ENCODE data around the gene AKNA.

Gene AKNA

DNA sequence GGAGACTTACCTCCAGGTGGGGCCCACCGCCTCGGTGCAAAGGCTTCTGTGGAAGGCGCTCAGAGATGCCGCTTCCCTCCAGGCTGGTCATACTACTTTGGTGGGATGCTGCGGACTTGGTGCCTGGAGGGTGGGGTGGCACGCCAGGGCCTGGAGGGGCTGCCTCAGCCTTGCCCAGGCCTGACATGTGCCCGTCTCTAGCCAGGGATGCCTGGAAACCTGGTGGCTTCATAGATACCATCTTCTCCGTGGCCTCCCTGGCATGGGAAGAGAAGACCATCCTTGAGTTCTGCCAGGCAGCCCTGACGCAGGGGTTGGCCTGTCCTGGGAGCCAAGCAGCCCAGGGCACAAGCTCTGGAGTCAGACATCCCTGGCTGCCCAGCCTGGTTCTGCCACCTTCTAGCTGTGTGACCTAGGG lies 29.9 kb downstream of the AKNA start:
- TF ChIP-seq POLR2A (IDR thresholded peaks at IDR 0.05; ENCODE audit: low read depth, low read length) (no peak), PAX5 (IDR thresholded peaks at IDR 0.05; ENCODE audit: insufficient read depth, low read length, severe bottlenecking) (no peak), POU2F2 (IDR thresholded peaks at IDR 0.05; ENCODE audit: low read depth, low read length) (no peak), SPI1 (IDR thresholded peaks at IDR 0.05; ENCODE audit: low read depth, low read length) (no peak), TAF1 (IDR thresholded peaks at IDR 0.05; ENCODE audit: low read depth, low read length) (no peak), POLR2AphosphoS5 (IDR thresholded peaks at IDR 0.05; ENCODE audit: low read depth, low read length) (no peak)
- DNase-seq (ENCODE audit: insufficient read length, low spot score) (no peak), FAIRE-seq (no peak)

DNA sequence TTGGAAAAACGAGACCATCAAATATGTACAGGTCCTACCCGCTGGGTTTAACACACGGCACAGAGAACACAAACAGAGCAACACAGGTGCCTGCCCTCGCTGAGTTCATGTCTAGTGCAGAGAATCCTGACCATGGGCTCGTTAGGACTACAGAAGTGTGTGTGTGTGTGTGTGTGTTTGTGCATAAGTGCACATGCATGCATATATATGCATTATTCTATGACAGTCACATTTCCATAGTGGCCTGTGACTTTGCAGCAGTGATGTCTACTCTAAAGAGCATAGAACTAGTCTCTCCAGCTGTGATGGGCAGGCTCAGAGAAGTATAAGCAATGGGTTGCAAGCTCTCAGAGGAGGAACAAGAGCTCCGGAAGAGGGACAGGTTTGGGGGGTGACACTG lies 30.4 kb downstream of the AKNA start:
- DNase-seq (ENCODE audit: insufficient read length, low spot score) (no peak), FAIRE-seq (no peak)
- no peak for TF ChIP-seq PAX5 (IDR thresholded peaks at IDR 0.05; ENCODE audit: insufficient read depth, low read length, severe bottlenecking)
- no peak for TF ChIP-seq POLR2AphosphoS5 (IDR thresholded peaks at IDR 0.05; ENCODE audit: low read depth, low read length)
- TF ChIP-seq TAF1 (IDR thresholded peaks at IDR 0.05; ENCODE audit: low read depth, low read length) = no peak
- no peak for TF ChIP-seq SPI1 (IDR thresholded peaks at IDR 0.05; ENCODE audit: low read depth, low read length)
- no peak for TF ChIP-seq POLR2A (IDR thresholded peaks at IDR 0.05; ENCODE audit: low read depth, low read length)
- TF ChIP-seq POU2F2 (IDR thresholded peaks at IDR 0.05; ENCODE audit: low read depth, low read length) = no peak

DNA sequence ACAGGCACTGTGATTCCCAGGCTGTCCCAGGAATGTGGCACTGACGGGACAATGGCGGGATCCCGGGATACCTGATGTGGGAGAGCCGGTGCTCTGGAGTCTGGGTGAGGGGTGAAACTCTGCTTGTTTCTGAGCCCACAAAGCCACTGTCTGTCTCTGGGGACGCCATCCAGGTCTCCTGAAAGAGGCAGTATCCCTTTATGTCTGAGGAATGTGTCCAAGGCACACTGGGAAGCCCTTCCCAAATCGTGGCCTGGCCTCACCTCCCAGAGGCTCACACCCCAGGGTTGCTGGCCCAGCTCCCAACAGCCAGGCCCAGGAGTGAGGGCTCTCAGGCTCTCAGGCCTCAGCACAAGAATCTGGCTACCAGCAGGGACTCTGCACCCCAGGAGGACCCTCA lies 31.0 kb downstream of the AKNA start:
- no peak for FAIRE-seq
- no peak for TF ChIP-seq TAF1 (IDR thresholded peaks at IDR 0.05; ENCODE audit: low read depth, low read length)
- no peak for TF ChIP-seq POLR2A (IDR thresholded peaks at IDR 0.05; ENCODE audit: low read depth, low read length)
- TF ChIP-seq POU2F2 (IDR thresholded peaks at IDR 0.05; ENCODE audit: low read depth, low read length) = no peak
- no peak for TF ChIP-seq PAX5 (IDR thresholded peaks at IDR 0.05; ENCODE audit: insufficient read depth, low read length, severe bottlenecking)
- no peak for DNase-seq (ENCODE audit: insufficient read length, low spot score)

DNA sequence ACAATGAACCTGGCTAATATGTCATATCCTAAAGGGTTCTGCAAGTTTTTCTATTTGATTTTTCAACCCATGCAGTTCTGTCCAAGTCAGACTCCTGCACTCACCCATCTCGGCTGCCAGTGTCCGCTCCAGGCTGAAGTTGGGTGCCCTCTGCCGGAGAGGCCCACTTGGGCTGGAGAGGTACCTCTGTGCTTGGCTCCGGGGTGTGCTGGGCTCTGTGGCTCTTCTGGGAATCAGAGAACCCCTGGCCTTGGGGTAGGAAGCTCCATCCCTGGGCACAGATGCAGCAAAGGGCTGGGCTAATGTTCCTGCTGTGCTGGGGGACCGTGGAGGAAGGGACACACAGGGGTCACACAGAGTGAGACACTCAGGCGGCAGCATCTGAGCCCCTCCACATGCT lies 32.0 kb downstream of the AKNA start:
- FAIRE-seq (no peak), DNase-seq (ENCODE audit: insufficient read length, low spot score) (no peak)

DNA sequence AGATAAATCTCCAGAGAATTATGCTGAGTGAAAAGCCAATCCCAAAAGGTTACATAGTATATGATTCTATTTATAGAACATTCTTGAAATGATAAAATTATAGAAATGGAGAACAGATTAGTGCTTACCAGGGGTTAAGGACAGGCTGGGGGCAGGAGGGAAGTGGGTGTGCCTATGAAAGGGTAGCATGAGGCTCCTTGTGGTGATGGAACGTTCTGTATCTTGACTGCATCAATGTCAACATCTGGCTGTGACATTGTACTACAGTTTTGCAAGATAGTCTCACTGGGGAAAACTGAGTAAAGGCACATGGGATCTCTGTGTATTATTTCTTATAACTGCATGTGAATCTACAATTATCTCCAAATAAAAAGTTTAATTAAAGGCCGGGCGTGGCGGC lies 35.9 kb downstream of the AKNA start:
- TF ChIP-seq POLR2A (IDR thresholded peaks at IDR 0.05; ENCODE audit: low read depth, low read length) (no peak), SPI1 (IDR thresholded peaks at IDR 0.05; ENCODE audit: low read depth, low read length) (no peak), POLR2AphosphoS5 (IDR thresholded peaks at IDR 0.05; ENCODE audit: low read depth, low read length) (no peak), POU2F2 (IDR thresholded peaks at IDR 0.05; ENCODE audit: low read depth, low read length) (no peak), TAF1 (IDR thresholded peaks at IDR 0.05; ENCODE audit: low read depth, low read length) (no peak), PAX5 (IDR thresholded peaks at IDR 0.05; ENCODE audit: insufficient read depth, low read length, severe bottlenecking) (no peak)
- no peak for DNase-seq (ENCODE audit: insufficient read length, low spot score)
- peak; percentile 23 for FAIRE-seq

More for the DNA sequence above, 32.0 kb downstream of the AKNA start:
- TF ChIP-seq SPI1 (IDR thresholded peaks at IDR 0.05; ENCODE audit: low read depth, low read length) (no peak), TAF1 (IDR thresholded peaks at IDR 0.05; ENCODE audit: low read depth, low read length) (no peak), POU2F2 (IDR thresholded peaks at IDR 0.05; ENCODE audit: low read depth, low read length) (no peak), POLR2AphosphoS5 (IDR thresholded peaks at IDR 0.05; ENCODE audit: low read depth, low read length) (no peak), POLR2A (IDR thresholded peaks at IDR 0.05; ENCODE audit: low read depth, low read length) (no peak), PAX5 (IDR thresholded peaks at IDR 0.05; ENCODE audit: insufficient read depth, low read length, severe bottlenecking) (no peak)

DNA sequence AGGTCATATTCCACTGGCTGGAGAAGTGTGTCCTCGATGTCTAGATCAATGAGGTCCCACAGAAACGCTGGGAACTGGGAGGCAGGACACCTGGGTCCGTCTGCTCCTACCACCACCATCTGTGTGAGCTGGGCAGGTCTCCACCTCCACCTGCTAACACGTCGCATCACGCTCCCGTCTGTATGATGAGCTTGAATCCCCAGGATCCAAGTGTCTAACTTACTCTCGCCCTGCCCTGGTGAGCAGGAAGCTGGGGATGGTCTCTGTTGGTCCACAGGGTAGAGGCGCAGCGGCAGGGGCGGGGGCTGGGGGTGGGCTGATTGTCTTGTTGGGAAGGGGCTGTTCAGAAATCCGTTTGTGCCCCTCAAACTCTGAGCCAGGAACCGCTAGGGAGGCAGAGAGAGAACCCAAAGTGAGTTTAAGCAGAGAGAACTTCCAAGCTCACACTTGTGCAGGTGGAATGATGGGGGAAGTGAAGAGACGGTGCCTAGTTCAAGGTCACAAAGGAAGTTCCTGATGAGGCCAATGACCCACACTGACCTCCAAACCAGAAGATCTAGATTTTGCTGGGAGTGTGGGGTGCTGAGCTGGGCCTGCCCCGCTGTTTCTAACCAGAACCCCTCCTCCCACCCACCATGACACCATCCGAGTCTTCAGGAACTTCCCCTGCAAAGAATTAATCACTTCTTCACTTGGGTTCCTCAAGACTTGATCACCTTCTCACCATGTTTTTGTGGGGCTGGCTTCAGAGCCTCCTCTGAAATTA lies 37.0 kb downstream of the AKNA start:
- TF ChIP-seq POLR2A (IDR thresholded peaks at IDR 0.05; ENCODE audit: low read depth, low read length) (no peak), PAX5 (IDR thresholded peaks at IDR 0.05; ENCODE audit: insufficient read depth, low read length, severe bottlenecking) (no peak), POLR2AphosphoS5 (IDR thresholded peaks at IDR 0.05; ENCODE audit: low read depth, low read length) (no peak), SPI1 (IDR thresholded peaks at IDR 0.05; ENCODE audit: low read depth, low read length) (no peak), TAF1 (IDR thresholded peaks at IDR 0.05; ENCODE audit: low read depth, low read length) (no peak), POU2F2 (IDR thresholded peaks at IDR 0.05; ENCODE audit: low read depth, low read length) (no peak)
- FAIRE-seq (no peak), DNase-seq (ENCODE audit: insufficient read length, low spot score) (no peak)

DNA sequence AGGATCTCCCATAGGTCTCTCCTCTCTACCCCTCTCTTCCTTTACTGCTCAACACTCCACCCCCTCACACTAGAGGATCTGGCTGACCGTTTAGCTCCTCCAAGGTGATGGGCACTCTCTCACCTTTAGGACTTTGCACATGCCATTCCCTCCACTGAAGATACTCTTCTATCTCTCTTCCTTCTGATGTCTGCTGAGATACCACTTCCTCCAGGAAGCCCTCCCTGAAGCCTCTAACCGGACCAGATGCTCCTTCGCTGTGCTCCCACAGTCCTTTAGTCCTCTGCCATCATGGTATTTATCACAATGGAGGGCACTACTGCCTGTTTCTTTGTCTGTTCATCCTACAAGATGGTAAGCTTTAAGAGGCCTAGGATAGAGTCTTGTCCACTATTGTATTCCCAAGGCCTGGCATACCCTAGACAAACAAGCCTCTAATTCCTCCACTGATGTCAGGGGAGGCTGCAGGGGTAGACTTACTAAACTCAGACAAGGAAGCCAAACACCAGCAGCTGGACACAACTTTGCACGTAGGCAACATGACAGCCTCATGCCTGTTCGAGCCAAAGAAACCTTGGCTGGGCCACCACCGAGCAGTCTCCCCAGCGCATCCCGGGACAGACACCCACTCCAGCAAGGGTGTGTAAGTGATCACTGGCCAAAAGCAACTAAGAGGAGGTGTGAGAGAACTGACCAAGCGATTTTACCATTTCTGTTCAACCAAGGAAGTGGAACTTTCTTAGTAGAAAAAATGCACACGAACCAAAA lies 37.9 kb downstream of the AKNA start:
- DNase-seq (ENCODE audit: insufficient read length, low spot score) (no peak), FAIRE-seq (peak; percentile 55)
- no peak for TF ChIP-seq POU2F2 (IDR thresholded peaks at IDR 0.05; ENCODE audit: low read depth, low read length)
- no peak for TF ChIP-seq PAX5 (IDR thresholded peaks at IDR 0.05; ENCODE audit: insufficient read depth, low read length, severe bottlenecking)
- TF ChIP-seq POLR2A (IDR thresholded peaks at IDR 0.05; ENCODE audit: low read depth, low read length) = no peak
- TF ChIP-seq SPI1 (IDR thresholded peaks at IDR 0.05; ENCODE audit: low read depth, low read length) = no peak
- TF ChIP-seq TAF1 (IDR thresholded peaks at IDR 0.05; ENCODE audit: low read depth, low read length) = no peak
- no peak for TF ChIP-seq POLR2AphosphoS5 (IDR thresholded peaks at IDR 0.05; ENCODE audit: low read depth, low read length)

DNA sequence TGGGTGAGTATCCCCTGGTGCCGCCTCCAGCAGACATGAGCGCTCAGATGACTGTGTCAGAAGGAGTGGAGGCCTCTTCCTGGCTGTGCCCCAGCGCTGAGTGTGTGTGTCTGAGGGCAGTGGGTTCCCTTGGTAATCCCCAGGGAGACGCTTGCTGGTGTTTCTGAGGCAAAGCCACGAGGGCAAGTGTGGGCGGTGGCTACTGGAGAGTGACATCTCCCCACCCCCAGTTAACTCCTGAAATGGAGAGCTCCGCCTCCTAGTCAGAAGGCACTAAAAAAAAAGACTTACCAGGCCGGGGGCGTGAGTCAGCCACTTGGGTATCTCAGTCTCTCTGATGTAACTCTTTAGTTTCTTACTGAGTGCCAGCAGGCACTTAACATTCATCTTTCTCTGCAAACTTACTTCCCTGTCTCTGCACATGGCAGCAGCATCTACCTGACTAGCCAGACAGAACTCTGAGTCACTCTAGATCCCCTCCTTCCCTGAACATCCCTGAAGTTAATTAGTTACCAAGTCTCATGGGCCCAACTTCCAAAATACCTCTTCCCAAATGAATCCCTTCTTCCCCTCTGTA lies 38.8 kb downstream of the AKNA start:
- TF ChIP-seq TAF1 (IDR thresholded peaks at IDR 0.05; ENCODE audit: low read depth, low read length) (no peak), POLR2AphosphoS5 (IDR thresholded peaks at IDR 0.05; ENCODE audit: low read depth, low read length) (no peak; the same call in 1 of the 2 replicates), PAX5 (IDR thresholded peaks at IDR 0.05; ENCODE audit: insufficient read depth, low read length, severe bottlenecking) (peak; percentile 28), POU2F2 (IDR thresholded peaks at IDR 0.05; ENCODE audit: low read depth, low read length) (no peak)
- FAIRE-seq (peak; percentile 88), DNase-seq (ENCODE audit: insufficient read length, low spot score) (peak; percentile 76)

DNA sequence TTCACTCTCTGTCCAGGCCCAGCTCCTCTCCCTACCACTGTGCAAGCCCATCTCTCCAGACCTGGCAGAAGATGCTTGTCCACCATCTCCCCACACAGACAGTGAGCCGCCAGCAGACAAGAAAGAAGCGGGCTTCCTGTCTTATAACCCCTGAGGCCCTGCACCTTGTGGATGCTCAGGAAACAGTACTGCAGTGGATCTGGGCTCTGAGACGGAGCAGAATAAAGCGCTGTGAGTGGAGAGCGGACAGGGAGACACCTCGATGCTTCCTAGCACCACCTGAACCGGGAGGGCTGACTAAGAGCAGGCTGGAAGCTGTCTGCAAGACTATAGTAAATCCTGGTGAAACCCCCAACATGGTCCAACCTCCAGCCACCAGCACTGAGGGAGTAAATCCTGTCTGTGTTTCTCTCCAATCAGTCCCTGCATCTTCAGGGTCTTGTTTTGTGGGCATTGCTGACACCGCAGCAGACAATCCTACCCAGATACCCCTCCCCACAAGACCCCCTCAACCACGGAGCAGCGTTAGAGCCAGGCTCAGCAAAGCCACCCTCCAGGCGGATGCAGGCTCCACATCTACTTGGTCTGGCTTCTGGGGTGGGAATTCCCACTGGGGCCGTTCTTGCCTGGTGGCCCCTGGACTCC lies 39.4 kb downstream of the AKNA start:
- no peak for TF ChIP-seq PAX5 (IDR thresholded peaks at IDR 0.05; ENCODE audit: insufficient read depth, low read length, severe bottlenecking)
- no peak for TF ChIP-seq SPI1 (IDR thresholded peaks at IDR 0.05; ENCODE audit: low read depth, low read length)
- no peak for TF ChIP-seq POLR2A (IDR thresholded peaks at IDR 0.05; ENCODE audit: low read depth, low read length)
- no peak; the same call in 1 of the 2 replicates for TF ChIP-seq POU2F2 (IDR thresholded peaks at IDR 0.05; ENCODE audit: low read depth, low read length)
- no peak for TF ChIP-seq TAF1 (IDR thresholded peaks at IDR 0.05; ENCODE audit: low read depth, low read length)
- no peak for TF ChIP-seq POLR2AphosphoS5 (IDR thresholded peaks at IDR 0.05; ENCODE audit: low read depth, low read length)
- no peak for DNase-seq (ENCODE audit: insufficient read length, low spot score)

More for the DNA sequence above, 39.4 kb downstream of the AKNA start:
- FAIRE-seq = peak; percentile 26
